SU-DHL-6 (cell line): ENCODE results near the gene ZNF618.

Experiments
- CTCF ChIP-seq: fragments of 200-600 bp; sonication (generic); IDR thresholded peaks from one replicate; pipeline ENCODE4 v1.5.1; 2017; ENCODE audit warnings: antibody characterized with exemption, mild to moderate bottlenecking, low read length, moderate library complexity; ENCODE audit not compliant: insufficient read depth, poor library complexity, severe bottlenecking
- EZH2phosphoT487 ChIP-seq: fragments of 200-600 bp; sonication (generic), shearing (Covaris generic); conservative IDR thresholded peaks from 2 replicates; pipeline ENCODE4 v1.6.1; 2018; ENCODE audit warnings: mild to moderate bottlenecking, antibody characterized with exemption, low read length, moderate library complexity, mixed read lengths

DNA sequence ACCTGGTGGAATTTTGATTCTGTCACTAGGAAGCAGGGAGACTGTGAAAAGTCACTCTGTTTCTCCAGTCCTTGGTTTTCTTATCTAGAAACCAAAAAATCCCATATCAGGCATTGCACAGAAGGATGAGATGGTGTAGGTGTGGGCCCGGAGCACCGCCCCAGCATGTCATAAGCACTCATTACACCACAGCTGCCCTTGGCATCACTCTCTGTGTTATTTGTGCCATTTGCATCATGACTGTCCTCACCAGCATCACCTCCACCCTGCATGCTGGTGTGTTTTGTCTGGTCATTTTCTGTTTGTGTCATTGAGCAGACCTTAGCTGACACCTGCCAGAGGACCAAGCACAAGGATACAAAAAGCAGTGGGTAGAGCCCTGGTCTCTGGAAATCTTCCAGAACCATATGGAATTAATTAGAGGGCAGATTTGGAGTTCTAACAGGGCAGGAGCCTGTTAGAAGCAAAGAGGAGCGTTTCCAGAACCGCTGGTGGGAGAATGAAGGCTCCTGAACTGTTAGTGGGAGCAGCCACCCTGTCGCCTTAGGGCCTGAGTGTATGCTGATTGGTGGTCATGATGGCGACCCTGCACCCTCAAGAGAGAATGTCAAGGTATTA is 102.7 kb downstream of the ZNF618 start:
- TF ChIP-seq CTCF (no peak), EZH2phosphoT487 (no peak)
